ENCODE measurements around the gene MTG1. TPM values are rescaled to one million over a fixed set of nuclear protein-coding genes. Genes with fewer than 3 reads are reported as not detected.
A peak's percentile ranks its signal among the peaks of the same experiment; 100 is the strongest.

MTG1 gene, protein sequence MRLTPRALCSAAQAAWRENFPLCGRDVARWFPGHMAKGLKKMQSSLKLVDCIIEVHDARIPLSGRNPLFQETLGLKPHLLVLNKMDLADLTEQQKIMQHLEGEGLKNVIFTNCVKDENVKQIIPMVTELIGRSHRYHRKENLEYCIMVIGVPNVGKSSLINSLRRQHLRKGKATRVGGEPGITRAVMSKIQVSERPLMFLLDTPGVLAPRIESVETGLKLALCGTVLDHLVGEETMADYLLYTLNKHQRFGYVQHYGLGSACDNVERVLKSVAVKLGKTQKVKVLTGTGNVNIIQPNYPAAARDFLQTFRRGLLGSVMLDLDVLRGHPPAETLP
- 85.1 and 90.0 TPM in 2 replicates for total RNA-seq
- 29.5 TPM for total RNA-seq (2013)
- 117 and 170 TPM in 2 replicates for polyA plus RNA-seq
- 39.0 and 58.4 TPM in 2 replicates for polyA minus RNA-seq

DNA sequence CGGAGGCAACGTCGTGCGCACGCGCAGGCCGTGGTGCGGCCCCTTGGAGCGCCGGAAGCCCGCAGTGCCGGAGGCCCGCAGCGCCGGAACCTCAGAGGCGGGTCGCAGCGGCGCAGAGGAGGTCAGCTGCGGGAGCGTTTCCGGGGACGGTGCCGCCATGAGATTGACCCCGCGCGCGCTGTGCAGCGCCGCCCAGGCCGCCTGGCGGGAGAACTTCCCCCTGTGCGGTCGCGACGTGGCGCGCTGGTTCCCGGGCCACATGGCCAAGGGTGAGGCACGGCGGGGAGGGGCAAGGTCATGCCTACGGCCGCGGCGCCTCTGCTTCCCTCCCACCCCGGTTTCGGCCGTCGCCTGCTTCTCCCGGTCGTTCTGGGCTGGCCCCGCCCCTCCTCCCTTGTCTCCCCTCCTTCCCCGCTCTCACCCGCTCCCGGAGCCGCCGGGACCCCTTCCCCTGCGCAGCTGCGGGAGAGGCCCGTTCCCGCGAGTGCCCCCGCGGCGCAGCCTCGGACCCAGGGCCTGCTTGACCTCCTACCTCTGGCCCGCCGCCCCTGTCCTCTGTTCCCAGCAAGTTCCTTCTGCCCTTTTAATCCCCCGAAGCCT, at the start of gene MTG1:
Gene MTG1, plus strand, starts transcription at position 94 of the 600 bp plus-strand sequence. Its CDS starts 64 bp downstream, at position 158.
- intact Hi-C loops (cut with micrococcal nuclease): loop anchor here (1.0 to 5.0 kb wide), 7 partner anchors 15 to 117 kb away; partner anchors contain the start of genes ADAM8, ECHS1, FUOM and PAOX

More for the DNA sequence above, at the start of gene MTG1:
- Mint-ChIP-seq H3K4me3 (peak within 1 kb of the TSS; percentile 92), H3K4me1 (peaks cover 59% of the 10 kb centered on the region), H3K9me3 (ENCODE audit: insufficient read depth) (no peaks in the 10 kb centered on the region), H3K27ac (peak within 1 kb of the TSS; percentile 89), H3K27me3 (no peaks in the 10 kb centered on the region)
- H3K4me3 ChIP-seq (ENCODE audit: control extremely low read depth in 1 of 5, extremely low read depth in 1 of 5, insufficient read depth in 1 of 5, low read depth in 2 of 5, low read length in 4 of 5): peak within 1 kb of the TSS; percentile 64 to 84 (median 74)
- under 1% methylated on average over 67 of the region's 69 CpGs for WGBS (ENCODE audit: insufficient coverage)
- H4K20me1 ChIP-seq (ENCODE audit: control insufficient read depth, insufficient read depth, low read length, poor library complexity, severe bottlenecking): peaks cover 7% of the 10 kb centered on the region
- peak within 1 kb of the TSS; percentile 84 for H3K9ac ChIP-seq (ENCODE audit: low read length)
- peak within 1 kb of the TSS; percentile 51 to 81 for H3K27ac ChIP-seq (ENCODE audit: low read length in 2 of 2)
- peak within 1 kb of the TSS; percentile 83 for H2AFZ ChIP-seq (ENCODE audit: insufficient read depth, low read depth, low read length, poor library complexity, severe bottlenecking)
- ATAC-seq (ENCODE audit: low read depth) (peak; percentile 66), DNase-seq (peak; percentile 95)
- peaks cover 30% of the 10 kb centered on the region for H3K79me2 ChIP-seq (ENCODE audit: control insufficient read depth, insufficient read depth, low read length)
- peaks cover 0 to 32% of the 10 kb centered on the region in 2 experiments for H3K36me3 ChIP-seq (replicated peaks in 1 of 2; ENCODE audit: control extremely low read depth in 1 of 2, control insufficient read depth in 1 of 2, extremely low read depth in 1 of 2, insufficient read depth in 2 of 2, low read length in 1 of 2)
- H3K9me3 ChIP-seq (ENCODE audit: control extremely low read depth in 1 of 3, control insufficient read depth in 2 of 3, insufficient read depth in 1 of 3, low read length in 2 of 3): no peaks in the 10 kb centered on the region
- H3K4me2 ChIP-seq (replicated peaks; ENCODE audit: low read depth, low read length, poor library complexity, severe bottlenecking): peak within 1 kb of the TSS; percentile 90
- POLR2A ChIA-PET: interaction anchor here (1.7 kb wide), 1 partner anchor 21 kb away, joined by 3 read pairs; the partner anchor contains the start of gene ECHS1
- H3K27me3 ChIP-seq (replicated peaks in 1 of 4; ENCODE audit: control extremely low read depth in 1 of 4, control insufficient read depth in 3 of 4, insufficient read depth in 4 of 4, low read length in 3 of 4): no peaks in the 10 kb centered on the region
- TF ChIP-seq, protein P1, sequence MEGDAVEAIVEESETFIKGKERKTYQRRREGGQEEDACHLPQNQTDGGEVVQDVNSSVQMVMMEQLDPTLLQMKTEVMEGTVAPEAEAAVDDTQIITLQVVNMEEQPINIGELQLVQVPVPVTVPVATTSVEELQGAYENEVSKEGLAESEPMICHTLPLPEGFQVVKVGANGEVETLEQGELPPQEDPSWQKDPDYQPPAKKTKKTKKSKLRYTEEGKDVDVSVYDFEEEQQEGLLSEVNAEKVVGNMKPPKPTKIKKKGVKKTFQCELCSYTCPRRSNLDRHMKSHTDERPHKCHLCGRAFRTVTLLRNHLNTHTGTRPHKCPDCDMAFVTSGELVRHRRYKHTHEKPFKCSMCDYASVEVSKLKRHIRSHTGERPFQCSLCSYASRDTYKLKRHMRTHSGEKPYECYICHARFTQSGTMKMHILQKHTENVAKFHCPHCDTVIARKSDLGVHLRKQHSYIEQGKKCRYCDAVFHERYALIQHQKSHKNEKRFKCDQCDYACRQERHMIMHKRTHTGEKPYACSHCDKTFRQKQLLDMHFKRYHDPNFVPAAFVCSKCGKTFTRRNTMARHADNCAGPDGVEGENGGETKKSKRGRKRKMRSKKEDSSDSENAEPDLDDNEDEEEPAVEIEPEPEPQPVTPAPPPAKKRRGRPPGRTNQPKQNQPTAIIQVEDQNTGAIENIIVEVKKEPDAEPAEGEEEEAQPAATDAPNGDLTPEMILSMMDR (IDR thresholded peaks at IDR 0.05): no peak
- TF ChIP-seq EZH2 (IDR thresholded peaks at IDR 0.05; ENCODE audit: borderline replicate concordance, insufficient read depth, low read depth, low read length, poor library complexity, severe bottlenecking): no peak
- CTCF ChIA-PET: interaction anchor here (0.7 to 3.9 kb wide), 4 partner anchors 36 to 70 kb away, joined by 3 to 13 read pairs (median 4); partner anchors contain the start of gene FUOM
- peaks cover 44 to 56% of the 10 kb centered on the region in 2 donors for H3K4me1 ChIP-seq (ENCODE audit: control insufficient read depth in 2 of 2, insufficient read depth in 2 of 2, low read length in 2 of 2)

All from B cell (primary cell).